HL-60/S4 treated with phorbol 12-myristate 13-acetate at 8.2 ng/mL for 4 days and 3 days (cell line): ENCODE data around the gene EPB41L3.

Experiments used
- in situ Hi-C: fragments of 300-500 bp; cut with MboI; formaldehyde crosslinking; loops from 2 replicates; pipeline ENCODE4 v1.15.0; 2022; ENCODE audit warnings: low sequenced_read_pairs

The EPB41L3 gene

GRCh38 chr18:5456577-5457461 lies 87.0 kb downstream of the EPB41L3 start:
- in situ Hi-C loops = no loop called here

- in situ Hi-C loops = no loop called here
Measured at GRCh38 chr18:5455674-5456073, 88.1 kb downstream of the EPB41L3 start.

- in situ Hi-C loops = no loop called here
Measured at GRCh38 chr18:5452943-5453443, 90.8 kb downstream of the EPB41L3 start.

GRCh38 chr18:5451871-5452270 lies 91.9 kb downstream of the EPB41L3 start:
- in situ Hi-C loops = no loop called here

GRCh38 chr18:5451150-5451549 lies 92.6 kb downstream of the EPB41L3 start:
- in situ Hi-C loops = no loop called here

- in situ Hi-C loops = no loop called here
Measured at GRCh38 chr18:5449858-5450509, 93.8 kb downstream of the EPB41L3 start.

GRCh38 chr18:5447442-5447841 lies 96.4 kb downstream of the EPB41L3 start:
- in situ Hi-C loops = no loop called here

GRCh38 chr18:5444847-5445246 lies 99.0 kb downstream of the EPB41L3 start:
- in situ Hi-C loops = no loop called here

- in situ Hi-C loops = no loop called here
Measured at GRCh38 chr18:5444269-5444668, 99.5 kb downstream of the EPB41L3 start.

- in situ Hi-C loops = no loop called here
Measured at GRCh38 chr18:5439986-5440696, 103.7 kb downstream of the EPB41L3 start.

GRCh38 chr18:5434425-5434824 lies 109.4 kb downstream of the EPB41L3 start:
- in situ Hi-C loops = no loop called here

GRCh38 chr18:5431836-5432575 lies 111.8 kb downstream of the EPB41L3 start:
- in situ Hi-C loops = no loop called here

GRCh38 chr18:5430131-5430530 lies 113.7 kb downstream of the EPB41L3 start:
- in situ Hi-C loops = no loop called here

- in situ Hi-C loops = no loop called here
Measured at GRCh38 chr18:5429681-5430080, 114.1 kb downstream of the EPB41L3 start.

- in situ Hi-C loops = no loop called here
Measured at GRCh38 chr18:5425721-5426120, 118.1 kb downstream of the EPB41L3 start.

- in situ Hi-C loops = no loop called here
Measured at GRCh38 chr18:5424903-5425664, 118.7 kb downstream of the EPB41L3 start.

- in situ Hi-C loops = no loop called here
Measured at GRCh38 chr18:5422626-5423025, 121.2 kb downstream of the EPB41L3 start.

- in situ Hi-C loops = no loop called here
Measured at GRCh38 chr18:5421981-5422380, 121.8 kb downstream of the EPB41L3 start.

- in situ Hi-C loops = no loop called here
Measured at GRCh38 chr18:5420906-5421305, 122.9 kb downstream of the EPB41L3 start.

- in situ Hi-C loops = no loop called here
Measured at GRCh38 chr18:5419601-5420000, 124.2 kb downstream of the EPB41L3 start.
